Endothelial cell of umbilical vein (primary cell): ENCODE results near the gene MLEC.

ENCODE experiments used
- EZH2 ChIP-seq: IDR thresholded peaks from 2 replicates; pipeline ENCODE4 v1.6.1; 2012; ENCODE audit warnings: borderline replicate concordance, low read depth, mild to moderate bottlenecking, moderate library complexity, low read length, inconsistent platforms; ENCODE audit not compliant: severe bottlenecking
- FOS ChIP-seq: IDR thresholded peaks from 2 replicates; pipeline ENCODE4 v1.6.1; 2011; ENCODE audit warnings: mild to moderate bottlenecking, low read length, moderate library complexity, borderline replicate concordance; ENCODE audit not compliant: insufficient read depth
- GATA2 ChIP-seq: IDR thresholded peaks from 2 replicates; pipeline ENCODE4 v1.7.0; 2011; ENCODE audit warnings: low read depth, mild to moderate bottlenecking, moderate library complexity, mixed read lengths, low read length; ENCODE audit not compliant: insufficient read length, insufficient read depth
- JUN ChIP-seq: IDR thresholded peaks from 2 replicates; pipeline ENCODE4 v1.6.1; 2011; ENCODE audit warnings: borderline replicate concordance, low read depth; ENCODE audit not compliant: insufficient read length, insufficient read depth
- MAX ChIP-seq: IDR thresholded peaks from 2 replicates; pipeline ENCODE4 v1.6.1; 2011; ENCODE audit not compliant: insufficient read depth, insufficient read length
- POLR2A ChIP-seq: IDR thresholded peaks from 2 replicates; pipeline ENCODE4 v1.6.1; 2012; ENCODE audit warnings: low read depth, mild to moderate bottlenecking, control low read depth, low read length
- POLR2AphosphoS5 ChIP-seq: IDR thresholded peaks from 2 replicates; pipeline ENCODE4 v1.6.1; 2012; ENCODE audit warnings: low read depth, mild to moderate bottlenecking, control low read depth, low read length, moderate library complexity; ENCODE audit not compliant: insufficient read depth
- TF ChIP-seq, protein P1 (sequence below), 2 donors: IDR thresholded peaks; 1 replicate in 1 of 2; 2 replicates in 1 of 2; pipeline ENCODE4 v1.5.1; 2011; ENCODE audit warnings: low read length in 2 of 2, mild to moderate bottlenecking in 2 of 2, moderate library complexity in 2 of 2, control low read depth in 1 of 2, inconsistent platforms in 1 of 2, low read depth in 1 of 2; ENCODE audit not compliant: insufficient read depth in 1 of 2; ENCODE audit errors: extremely low read depth in 1 of 2

DNA sequence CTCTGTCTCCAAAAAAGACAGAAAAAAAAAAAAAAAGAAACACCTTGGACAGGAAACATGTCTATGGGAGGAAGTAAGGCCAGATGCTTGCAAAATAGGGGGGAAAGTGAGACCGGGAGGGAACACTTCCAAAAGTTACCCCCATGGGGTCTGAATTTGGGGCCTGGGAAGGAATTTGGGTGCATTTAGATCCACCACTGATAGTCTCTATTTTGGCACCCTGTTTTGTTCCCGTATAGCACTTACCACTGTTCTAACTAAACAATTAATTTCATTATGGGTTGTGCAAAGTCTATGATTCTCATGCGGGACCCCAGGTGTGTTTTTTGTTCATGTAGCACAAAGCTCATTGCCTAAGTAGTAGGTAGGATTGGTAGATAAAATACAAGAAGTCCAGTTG lies 1.4 kb upstream of the MLEC start:
- TF ChIP-seq, protein P1, sequence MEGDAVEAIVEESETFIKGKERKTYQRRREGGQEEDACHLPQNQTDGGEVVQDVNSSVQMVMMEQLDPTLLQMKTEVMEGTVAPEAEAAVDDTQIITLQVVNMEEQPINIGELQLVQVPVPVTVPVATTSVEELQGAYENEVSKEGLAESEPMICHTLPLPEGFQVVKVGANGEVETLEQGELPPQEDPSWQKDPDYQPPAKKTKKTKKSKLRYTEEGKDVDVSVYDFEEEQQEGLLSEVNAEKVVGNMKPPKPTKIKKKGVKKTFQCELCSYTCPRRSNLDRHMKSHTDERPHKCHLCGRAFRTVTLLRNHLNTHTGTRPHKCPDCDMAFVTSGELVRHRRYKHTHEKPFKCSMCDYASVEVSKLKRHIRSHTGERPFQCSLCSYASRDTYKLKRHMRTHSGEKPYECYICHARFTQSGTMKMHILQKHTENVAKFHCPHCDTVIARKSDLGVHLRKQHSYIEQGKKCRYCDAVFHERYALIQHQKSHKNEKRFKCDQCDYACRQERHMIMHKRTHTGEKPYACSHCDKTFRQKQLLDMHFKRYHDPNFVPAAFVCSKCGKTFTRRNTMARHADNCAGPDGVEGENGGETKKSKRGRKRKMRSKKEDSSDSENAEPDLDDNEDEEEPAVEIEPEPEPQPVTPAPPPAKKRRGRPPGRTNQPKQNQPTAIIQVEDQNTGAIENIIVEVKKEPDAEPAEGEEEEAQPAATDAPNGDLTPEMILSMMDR (IDR thresholded peaks at IDR 0.05; ENCODE audit: extremely low read depth in 1 of 2, insufficient read depth in 1 of 2, low read depth in 1 of 2, low read length in 2 of 2), result no peak
- no peak for TF ChIP-seq EZH2
- no peak for TF ChIP-seq POLR2A
- TF ChIP-seq POLR2AphosphoS5, result no peak
- no peak for TF ChIP-seq FOS
- no peak for TF ChIP-seq GATA2
- no peak for TF ChIP-seq MAX
- TF ChIP-seq JUN, result no peak
